H1 (cell line): ENCODE measurements around the gene PFDN1. TPM values are rescaled to one million over a fixed set of nuclear protein-coding genes. Genes with fewer than 3 reads are reported as not detected.
A peak's percentile ranks its signal among the peaks of the same experiment; 100 is the strongest.

ENCODE experiments used
- CTCF ChIA-PET: fragments of 300-600 bp; sonication (Branson Sonifier 250); formaldehyde crosslinking; loops from one replicate; lab custom pipeline; 2021; ENCODE audit not compliant: partially characterized antibody; lab: Charles Lee
- POLR2A ChIA-PET: fragments of 300-600 bp; sonication (Branson Sonifier 250); formaldehyde crosslinking; loops from one replicate; lab custom pipeline; 2021; ENCODE audit warnings: inconsistent platforms; ENCODE audit not compliant: partially characterized antibody; lab: Charles Lee
- DNase-seq, 2 experiments: peaks; one replicate each; pipeline versions ENCODE4 v3.0.0 to v3.0.0-alpha.2; 2010 to 2022; ENCODE audit warnings: low spot score in 2 of 2, low read depth in 1 of 2, mixed read lengths in 1 of 2
- FAIRE-seq: peaks from 2 replicates; lab custom pipeline; 2011; peaks lifted over from hg19 to GRCh38; lab: Jason Lieb, UNC
- H2AFZ ChIP-seq: 2 replicates; pipeline ENCODE4 v1.8.1; 2012; ENCODE audit warnings: low read length, inconsistent platforms
- H2AK5ac ChIP-seq: 2 replicates; pipeline ENCODE4 v1.6.1; 2013; ENCODE audit warnings: low read depth, low read length
- H2BK120ac ChIP-seq: replicated peaks from 2 replicates; pipeline ENCODE3; 2013; ENCODE audit warnings: low read depth, low read length, inconsistent platforms
- H2BK12ac ChIP-seq: 2 replicates; pipeline ENCODE4 v1.6.1; 2013; ENCODE audit warnings: low read depth, low read length
- H2BK15ac ChIP-seq: 2 replicates; pipeline ENCODE4 v1.6.1; 2013; ENCODE audit warnings: low read length
- H2BK20ac ChIP-seq: 2 replicates; pipeline ENCODE4 v1.6.1; 2013; ENCODE audit warnings: low read length
- H2BK5ac ChIP-seq: 2 replicates; pipeline ENCODE4 v1.6.1; 2013; ENCODE audit warnings: low read depth, low read length
- H3K14ac ChIP-seq: 2 replicates; pipeline ENCODE4 v1.6.1; 2013; ENCODE audit warnings: inconsistent platforms; ENCODE audit not compliant: insufficient read length
- H3K18ac ChIP-seq: 2 replicates; pipeline ENCODE4 v1.6.1; 2013; ENCODE audit warnings: low read length; ENCODE audit errors: extremely low read depth
- H3K23ac ChIP-seq: 2 replicates; pipeline ENCODE4 v1.6.1; 2013; ENCODE audit warnings: inconsistent platforms; ENCODE audit not compliant: insufficient read length
- H3K23me2 ChIP-seq: 2 replicates; pipeline ENCODE4 v1.6.1; 2013; ENCODE audit warnings: low read depth, low read length
- H3K27ac ChIP-seq: 2 replicates; pipeline ENCODE4 v1.6.1; 2011; ENCODE audit warnings: low read depth, low read length, inconsistent platforms
- H3K27me3 ChIP-seq, 4 experiments: replicated peaks in 1 of 4; 1 replicate in 1 of 4; 2 replicates in 3 of 4; pipeline versions ENCODE4 v1.6.1 to v1.8.1; 2011 to 2013; ENCODE audit warnings: low read length in 3 of 4, mild to moderate bottlenecking in 3 of 4, inconsistent platforms in 2 of 4, mixed read lengths in 2 of 4, moderate library complexity in 1 of 4; ENCODE audit not compliant: control insufficient read depth in 3 of 4, insufficient read depth in 3 of 4; ENCODE audit errors: extremely low read depth in 1 of 4
- H3K36me3 ChIP-seq, 4 experiments: 2 replicates each; pipeline versions ENCODE4 v1.6.1 to v1.8.1; 2011 to 2013; ENCODE audit warnings: mild to moderate bottlenecking in 4 of 4, low read length in 3 of 4, moderate library complexity in 2 of 4, control low read depth in 1 of 4, inconsistent platforms in 1 of 4; ENCODE audit not compliant: insufficient read depth in 4 of 4, control insufficient read depth in 2 of 4
- H3K4ac ChIP-seq: replicated peaks from 2 replicates; pipeline ENCODE3; 2013; ENCODE audit warnings: low read length, low read depth, mixed read lengths, inconsistent platforms; ENCODE audit not compliant: insufficient read length
- H3K4me1 ChIP-seq, 4 experiments: replicated peaks in 1 of 4; 1 replicate in 1 of 4; 2 replicates in 3 of 4; pipeline versions ENCODE4 v1.6.1 to v1.8.1; 2011 to 2013; ENCODE audit warnings: low read length in 3 of 4, inconsistent platforms in 2 of 4, mixed read lengths in 1 of 4; ENCODE audit not compliant: insufficient read depth in 4 of 4, control insufficient read depth in 3 of 4
- H3K4me2 ChIP-seq, 2 experiments: 2 replicates each; pipeline versions ENCODE4 v1.6.1 to v1.8.1; 2011 to 2013; ENCODE audit warnings: low read depth in 2 of 2, low read length in 2 of 2, control low read depth in 1 of 2, inconsistent platforms in 1 of 2, mild to moderate bottlenecking in 1 of 2; ENCODE audit not compliant: insufficient read depth in 1 of 2
- H3K4me3 ChIP-seq, 4 experiments: fragments of 200-600, 300-600 bp in 1 of 4; sonication (generic), shearing (Covaris generic), sonication (Bioruptor Twin) in 1 of 4; 2 replicates each; pipeline versions ENCODE4 v1.5.1 to v1.8.1; 2011 to 2016; ENCODE audit warnings: low read length in 4 of 4, low read depth in 3 of 4, control low read depth in 2 of 4, inconsistent platforms in 2 of 4, mild to moderate bottlenecking in 2 of 4, mixed read lengths in 1 of 4, moderate library complexity in 1 of 4; ENCODE audit not compliant: insufficient read depth in 2 of 4; ENCODE audit errors: extremely low read depth in 1 of 4
- H3K56ac ChIP-seq: replicated peaks from 2 replicates; pipeline ENCODE3; 2013; ENCODE audit warnings: low read depth, mild to moderate bottlenecking, mixed read lengths, low read length, inconsistent platforms; ENCODE audit not compliant: insufficient read length
- H3K79me1 ChIP-seq: 2 replicates; pipeline ENCODE4 v1.6.1; 2013; ENCODE audit warnings: low read depth, low read length, control low read depth
- H3K79me2 ChIP-seq, 2 experiments: 2 replicates each; pipeline versions ENCODE4 v1.6.1 to v1.8.1; 2012 to 2013; ENCODE audit warnings: low read length in 2 of 2, mild to moderate bottlenecking in 2 of 2, inconsistent platforms in 1 of 2; ENCODE audit not compliant: insufficient read depth in 2 of 2, control insufficient read depth in 1 of 2
- H3K9ac ChIP-seq, 4 experiments: replicated peaks in 1 of 4; 1 replicate in 1 of 4; 2 replicates in 3 of 4; pipeline versions ENCODE4 v1.6.1 to v1.8.1; 2011 to 2013; ENCODE audit warnings: low read depth in 3 of 4, low read length in 3 of 4, control low read depth in 2 of 4, mild to moderate bottlenecking in 2 of 4, moderate library complexity in 2 of 4, inconsistent platforms in 1 of 4; ENCODE audit errors: extremely low read depth in 1 of 4
- H3K9me3 ChIP-seq, 2 experiments: 2 replicates each; pipeline versions ENCODE4 v1.6.1 to v1.8.1; 2012 to 2013; ENCODE audit warnings: mild to moderate bottlenecking in 2 of 2, moderate library complexity in 2 of 2, control low read depth in 1 of 2, inconsistent platforms in 1 of 2, low read depth in 1 of 2, low read length in 1 of 2, mixed read lengths in 1 of 2; ENCODE audit not compliant: insufficient read depth in 2 of 2
- H4K20me1 ChIP-seq, 2 experiments: replicated peaks in 1 of 2; 2 replicates each; pipeline versions ENCODE3 to v1.8.1; 2011 to 2013; ENCODE audit warnings: inconsistent platforms in 2 of 2, low read length in 2 of 2, mild to moderate bottlenecking in 1 of 2; ENCODE audit not compliant: insufficient read depth in 2 of 2, control insufficient read depth in 1 of 2
- H4K5ac ChIP-seq: 2 replicates; pipeline ENCODE4 v1.6.1; 2013; ENCODE audit warnings: low read length, low read depth, mixed read lengths, inconsistent platforms; ENCODE audit not compliant: insufficient read length
- H4K8ac ChIP-seq: 2 replicates; pipeline ENCODE4 v1.8.0; 2013; ENCODE audit warnings: mild to moderate bottlenecking, moderate library complexity, low read length, inconsistent platforms; ENCODE audit not compliant: insufficient read depth; ENCODE audit errors: extremely low read depth
- H4K91ac ChIP-seq: replicated peaks from 2 replicates; pipeline ENCODE3; 2013; ENCODE audit warnings: low read length, mixed read lengths, inconsistent platforms; ENCODE audit not compliant: insufficient read length
- WGBS, 2 experiments: shearing (Covaris generic) in 1 of 2; methylation state at CpG; one replicate each; pipeline versions ENCODE4 v1.1.6 to v1.1.7; 2013 to 2015; ENCODE audit warnings: low lambda C conversion rate in 2 of 2, mixed read lengths in 2 of 2, inconsistent platforms in 1 of 2, low coverage in 1 of 2, missing lambda C conversion rate in 1 of 2; ENCODE audit not compliant: insufficient replicate concordance in 2 of 2, insufficient coverage in 1 of 2, insufficient read length in 1 of 2; ENCODE audit errors: extremely low coverage in 1 of 2, missing lambda C conversion rate in 1 of 2; 5-methylcytosine and 5-hydroxymethylcytosine counted together
- polyA plus RNA-seq, 7 experiments: library from polyadenylated mRNA; depleted of rRNA in 3 of 7; stranded (reverse) in 5 of 7; unstranded in 2 of 7; fragments of >200 nt in 5 of 7; fragments of 200-250 nt in 2 of 7; gene quantifications; 1 replicate in 5 of 7; 2 replicates in 1 of 7; 4 replicates in 1 of 7; pipeline versions ENCODE4 v1.2.1 to v1.2.3, GENCODE V29; 2011 to 2013; ENCODE audit warnings: missing spikeins in 2 of 7, mixed read lengths in 2 of 7
- total RNA-seq: library from RNA; stranded (reverse); fragmentation: NEBNext Ultra II Directional; extraction: Animal tissue kit (Norgen Biotek cat#: 25700); gene quantifications from 2 replicates; pipeline ENCODE4 v1.2.1, GENCODE V29; 2021

The PFDN1 gene
- total and polyA plus RNA-seq, 2 of the 8 experiments (the other 6 are each of a cell fraction or from before 2014, with no cell fraction given) = 53.0 to 89.6 TPM

- POLR2A ChIA-PET = interaction anchor here (1.3 kb wide), 1 partner anchor 11 kb away, joined by 3 read pairs; no protein-coding TSS in a partner anchor
- Histone ChIP-seq H2BK20ac (no peak overlapping the region), H3K79me1 (no peaks in the 10 kb centered on the region), H3K4ac (no peak overlapping the region), H2BK15ac (no peak overlapping the region), H2AFZ (no peak overlapping the region), H4K20me1 (no peaks in the 10 kb centered on the region), H3K23me2 (no peaks in the 10 kb centered on the region), H3K9ac (no peak overlapping the region; a peak in 1 of 7 replicates), H3K27ac (no peak overlapping the region), H3K14ac (no peak overlapping the region), H4K91ac (no peak overlapping the region), H3K4me3 (no peak overlapping the region), H2AK5ac (no peak overlapping the region), H2BK12ac (no peak overlapping the region), H3K56ac (no peak overlapping the region), H3K23ac (no peak overlapping the region), H3K4me1 (peaks cover 0 to 4% (median 0%) of the 10 kb centered on the region in 4 experiments; a peak in 1 of 7 replicates), H2BK5ac (0 out of 2 replicates have a peak overlapping the region, but pooled peaks have one; percentile 40), H3K27me3 (no peaks in the 10 kb centered on the region), H2BK120ac (no peak overlapping the region), H4K8ac (no peak overlapping the region), H3K9me3 (no peaks in the 10 kb centered on the region), H3K36me3 (no peaks in the 10 kb centered on the region), H3K18ac (no peak overlapping the region), H3K79me2 (no peaks in the 10 kb centered on the region), H3K4me2 (no peak overlapping the region), H4K5ac (no peak overlapping the region)
- CTCF ChIA-PET = interaction anchor here (0.6 to 6.0 kb wide), 11 partner anchors 10 to 142 kb away, joined by 3 to 55 read pairs (median 3); no protein-coding TSS in a partner anchor
- FAIRE-seq (no peak), DNase-seq (no peak)
- 90% methylated on average over 5 of the region's 5 CpGs; no CpG with 5 or more reads in 1 of the 2 experiments for WGBS, 2 experiments
Observed at GRCh38 chr5:140216478-140217074, 86.3 kb downstream of the PFDN1 start.
